Right lobe of liver (tissue), 6 donors: Measurements from ENCODE around the gene ZNF385A. TPM values are rescaled to one million over a fixed set of nuclear protein-coding genes. Genes with fewer than 3 reads are reported as not detected.

Source experiments
- ATAC-seq, 4 donors: fragments of 200-7000 bp; cut with Tn5 transposase; one replicate each; pipeline ENCODE4 v1.9.1; 2020; ENCODE audit warnings: mild to moderate bottlenecking in 4 of 4, moderate library complexity in 4 of 4
- DNase-seq, 3 donors: peaks; one replicate each; pipeline ENCODE4 v3.0.0-alpha.2; 2020
- H3K27ac ChIP-seq, 3 donors: fragments of 200-600 bp; one replicate each; pipeline ENCODE4 v1.8.0; 2022
- H3K27me3 ChIP-seq, 2 donors: fragments of 200-600 bp; one replicate each; pipeline ENCODE4 v1.8.0; 2022
- H3K36me3 ChIP-seq, 4 donors: fragments of 200-600 bp; sonication (generic) in 1 of 4; one replicate each; pipeline versions ENCODE4 v1.5.1 to v1.8.0; 2017 to 2022; ENCODE audit warnings: control low read depth in 1 of 4
- H3K4me1 ChIP-seq, 4 donors: fragments of 200-600 bp; sonication (generic) in 1 of 4; one replicate each; pipeline versions ENCODE4 v1.5.1 to v1.8.0; 2017 to 2022; ENCODE audit warnings: control low read depth in 1 of 4
- H3K4me3 ChIP-seq, 3 donors: fragments of 200-600 bp; one replicate each; pipeline ENCODE4 v1.8.0; 2022
- H3K9me3 ChIP-seq, 4 donors: fragments of 200-600 bp; sonication (generic) in 1 of 4; one replicate each; pipeline versions ENCODE4 v1.5.1 to v1.8.0; 2017 to 2022; ENCODE audit warnings: control low read depth in 1 of 4
- CTCF ChIP-seq, 4 donors: fragments of 200-600 bp in 3 of 4; fragments of 450-650 bp in 1 of 4; IDR thresholded peaks; one replicate each; pipeline versions ENCODE4 v1.5.1 to v1.8.0; 2016 to 2022; ENCODE audit warnings: antibody characterized with exemption in 4 of 4, mild to moderate bottlenecking in 2 of 4
- POLR2A ChIP-seq: fragments of 450-650 bp; IDR thresholded peaks from one replicate; pipeline ENCODE4 v1.6.1; 2017; ENCODE audit warnings: antibody characterized with exemption, mild to moderate bottlenecking
- WGBS: methylation state at CpG from one replicate; pipeline ENCODE4 v1.1.6; 2018; ENCODE audit warnings: low coverage, low lambda C conversion rate; ENCODE audit not compliant: insufficient coverage; ENCODE audit errors: missing lambda C conversion rate; 5-methylcytosine and 5-hydroxymethylcytosine counted together
- intact Hi-C, 2 donors: fragments of 100-400 bp; cut with DNase I; formaldehyde crosslinking; loops; one replicate each; pipeline versions ENCODE4 v1.11.2 to v1.14.1; 2022
- total RNA-seq, 6 experiments: library from RNA; depleted of rRNA in 2 of 6; stranded (reverse); fragments of >200 nt in 2 of 6; fragmentation: NEBNext Ultra II Directional in 3 of 6; extraction: Animal tissue kit (Norgen Biotek cat#: 25700) in 3 of 6; gene quantifications; one replicate each; pipeline versions ENCODE4 v1.1.0 to v1.2.4, GENCODE V29; 2016 to 2023
- donor health status: DM: no; HTN: yes; CAD: no.
- donor health status: DM: no; HTN: no; CAD: no.
- donor health status: DM: no; HTN: no; CAD: no.
- donor health status: DM: no; HTN: yes; CAD: no.
- donor health status: DM: no; HTN: yes; CAD: no.

Gene ZNF385A
- total RNA-seq, 6 experiments from 2014 or later, result 2.4 to 9.3 (median 3.7) TPM

GRCh38 chr12:54387114-54387467, 2.6 kb upstream of the ZNF385A start:
- DNase-seq (no peak), ATAC-seq (no peak)
- no peak overlapping the region for H3K27ac ChIP-seq
- intact Hi-C loops, result no loop called here
- WGBS, result 100% methylated on average over 1 of the region's 3 CpGs
- H3K4me3 ChIP-seq, result no peak overlapping the region
- H3K36me3 ChIP-seq, result peaks cover 0 to 3% (median 0%) of the 10 kb centered on the region in 4 donors
- no peak for TF ChIP-seq POLR2A
- no peak for TF ChIP-seq CTCF (IDR thresholded peaks at IDR 0.05)
- H3K4me1 ChIP-seq, result no peaks in the 10 kb centered on the region
- no peaks in the 10 kb centered on the region for H3K9me3 ChIP-seq
- no peaks in the 10 kb centered on the region for H3K27me3 ChIP-seq

- no peak for TF ChIP-seq CTCF (IDR thresholded peaks at IDR 0.05)
- TF ChIP-seq POLR2A, result no peak
- H3K4me1 ChIP-seq, result no peaks in the 10 kb centered on the region
- ATAC-seq, result no peak
Measured at GRCh38 chr12:54386403-54387113, 2.0 kb upstream of the ZNF385A start.

GRCh38 chr12:54385251-54385914, 850 bp upstream of the ZNF385A start:
- no peaks in the 10 kb centered on the region for H3K36me3 ChIP-seq
- H3K4me3 ChIP-seq, result no peak overlapping the region
- ATAC-seq, result peak; percentile 9 to 55 (median 32)
- 67% methylated on average over 4 of the region's 10 CpGs for WGBS
- no peaks in the 10 kb centered on the region for H3K4me1 ChIP-seq
- peak overlapping the region in 1 of 3 donors; percentile 12 for H3K27ac ChIP-seq
- intact Hi-C loops, result no loop called here
- no peaks in the 10 kb centered on the region for H3K9me3 ChIP-seq
- H3K27me3 ChIP-seq, result no peaks in the 10 kb centered on the region
- TF ChIP-seq POLR2A (no peak), CTCF (IDR thresholded peaks at IDR 0.05) (no peak)
- no peak for DNase-seq

More at GRCh38 chr12:54386403-54387113, 2.0 kb upstream of the ZNF385A start:
- H3K9me3 ChIP-seq, result no peaks in the 10 kb centered on the region
- H3K36me3 ChIP-seq, result no peaks in the 10 kb centered on the region
- H3K4me3 ChIP-seq, result no peak overlapping the region
- no peaks in the 10 kb centered on the region for H3K27me3 ChIP-seq
- 100% methylated on average over 2 of the region's 3 CpGs for WGBS
- DNase-seq, result no peak
- no peak overlapping the region for H3K27ac ChIP-seq
- intact Hi-C loops, result no loop called here

GRCh38 chr12:54383041-54383609, 1.4 kb downstream of the ZNF385A start:
- Histone ChIP-seq H3K27ac (no peak overlapping the region), H3K27me3 (no peaks in the 10 kb centered on the region), H3K4me3 (no peak overlapping the region), H3K4me1 (peaks cover 0 to 5% (median 2%) of the 10 kb centered on the region in 4 donors), H3K9me3 (no peaks in the 10 kb centered on the region), H3K36me3 (no peaks in the 10 kb centered on the region)
- TF ChIP-seq POLR2A (no peak), CTCF (IDR thresholded peaks at IDR 0.05) (no peak)
- intact Hi-C loops, result no loop called here
- ATAC-seq (peak in 2 of 4 donors; percentile 13 to 48), DNase-seq (no peak)
- WGBS, result 32% methylated on average over 2 of the region's 3 CpGs
